Measurements from ENCODE around the gene ISL2.

DNA sequence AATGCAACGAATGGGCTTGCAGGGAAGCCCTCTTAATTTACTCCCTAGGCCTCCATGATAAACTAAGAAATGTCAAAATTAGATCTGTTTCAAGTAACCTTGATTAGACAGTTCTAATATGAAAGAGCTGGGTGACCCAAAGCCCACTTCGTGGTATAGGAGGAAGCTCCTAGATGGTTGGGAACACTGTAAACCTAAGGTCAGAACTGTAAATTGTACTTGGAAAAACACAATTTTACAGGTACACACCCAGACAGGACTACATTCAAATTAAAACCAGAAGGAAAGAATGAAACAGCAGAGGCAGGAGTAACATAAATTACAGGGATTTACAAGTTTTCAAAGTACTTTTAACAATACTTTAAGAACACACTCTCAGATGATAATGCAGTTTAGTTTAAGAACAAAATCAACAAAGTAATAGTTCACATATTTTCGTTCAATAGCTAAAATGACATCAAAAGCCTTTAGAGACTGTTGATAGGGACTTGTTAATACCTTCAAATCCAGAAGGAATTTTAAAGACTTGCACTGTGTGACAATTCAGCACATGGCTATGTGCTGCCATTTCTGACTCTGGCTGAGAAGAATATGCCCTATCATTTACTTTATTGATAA, 18.4 kb downstream of the ISL2 start:
- TF ChIP-seq, protein P1, sequence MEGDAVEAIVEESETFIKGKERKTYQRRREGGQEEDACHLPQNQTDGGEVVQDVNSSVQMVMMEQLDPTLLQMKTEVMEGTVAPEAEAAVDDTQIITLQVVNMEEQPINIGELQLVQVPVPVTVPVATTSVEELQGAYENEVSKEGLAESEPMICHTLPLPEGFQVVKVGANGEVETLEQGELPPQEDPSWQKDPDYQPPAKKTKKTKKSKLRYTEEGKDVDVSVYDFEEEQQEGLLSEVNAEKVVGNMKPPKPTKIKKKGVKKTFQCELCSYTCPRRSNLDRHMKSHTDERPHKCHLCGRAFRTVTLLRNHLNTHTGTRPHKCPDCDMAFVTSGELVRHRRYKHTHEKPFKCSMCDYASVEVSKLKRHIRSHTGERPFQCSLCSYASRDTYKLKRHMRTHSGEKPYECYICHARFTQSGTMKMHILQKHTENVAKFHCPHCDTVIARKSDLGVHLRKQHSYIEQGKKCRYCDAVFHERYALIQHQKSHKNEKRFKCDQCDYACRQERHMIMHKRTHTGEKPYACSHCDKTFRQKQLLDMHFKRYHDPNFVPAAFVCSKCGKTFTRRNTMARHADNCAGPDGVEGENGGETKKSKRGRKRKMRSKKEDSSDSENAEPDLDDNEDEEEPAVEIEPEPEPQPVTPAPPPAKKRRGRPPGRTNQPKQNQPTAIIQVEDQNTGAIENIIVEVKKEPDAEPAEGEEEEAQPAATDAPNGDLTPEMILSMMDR (conservative IDR thresholded peaks at IDR 0.05; ENCODE audit: low read length): no peak
- no peak for TF ChIP-seq EZH2phosphoT487 (IDR thresholded peaks at IDR 0.05; ENCODE audit: borderline replicate concordance, low read depth, low read length)

All from OCI-LY7 (cell line).